ENCODE results near the gene CHAF1A.

CHAF1A gene

GRCh38 chr19:4401769-4402170 is 670 bp upstream of the CHAF1A start:
- DNase-seq (ENCODE audit: low read depth, low spot score) = no peak

GRCh38 chr19:4403005-4403761 is 743 bp downstream of the CHAF1A start:
- DNase-seq (ENCODE audit: low read depth, low spot score) = no peak

- DNase-seq (ENCODE audit: low read depth, low spot score) = no peak
Observed at GRCh38 chr19:4405977-4406376, 3.5 kb downstream of the CHAF1A start.

- no peak for DNase-seq (ENCODE audit: low read depth, low spot score)
Observed at GRCh38 chr19:4406626-4407025, 4.2 kb downstream of the CHAF1A start.

- no peak for DNase-seq (ENCODE audit: low read depth, low spot score)
Observed at GRCh38 chr19:4409123-4409933, 6.9 kb downstream of the CHAF1A start.

GRCh38 chr19:4413588-4413987 is 11.1 kb downstream of the CHAF1A start:
- DNase-seq (ENCODE audit: low read depth, low spot score) = no peak

GRCh38 chr19:4414144-4414799 is 11.8 kb downstream of the CHAF1A start:
- no peak for DNase-seq (ENCODE audit: low read depth, low spot score)

GRCh38 chr19:4414800-4415321 is 12.4 kb downstream of the CHAF1A start:
- no peak for DNase-seq (ENCODE audit: low read depth, low spot score)

- no peak for DNase-seq (ENCODE audit: low read depth, low spot score)
Observed at GRCh38 chr19:4415352-4415751, 12.9 kb downstream of the CHAF1A start.

GRCh38 chr19:4416268-4416667 is 13.8 kb downstream of the CHAF1A start:
- DNase-seq (ENCODE audit: low read depth, low spot score) = no peak

GRCh38 chr19:4423416-4424126 is 21.1 kb downstream of the CHAF1A start:
- no peak for DNase-seq (ENCODE audit: low read depth, low spot score)

GRCh38 chr19:4425537-4425936 is 23.1 kb downstream of the CHAF1A start:
- no peak for DNase-seq (ENCODE audit: low read depth, low spot score)

- no peak for DNase-seq (ENCODE audit: low read depth, low spot score)
Observed at GRCh38 chr19:4428326-4428975, 26.0 kb downstream of the CHAF1A start.

GRCh38 chr19:4429256-4429655 is 26.8 kb downstream of the CHAF1A start:
- no peak for DNase-seq (ENCODE audit: low read depth, low spot score)

GRCh38 chr19:4429771-4430171 is 27.3 kb downstream of the CHAF1A start:
- no peak for DNase-seq (ENCODE audit: low read depth, low spot score)

- no peak for DNase-seq (ENCODE audit: low read depth, low spot score)
Observed at GRCh38 chr19:4430760-4431159, 28.3 kb downstream of the CHAF1A start.

- DNase-seq (ENCODE audit: low read depth, low spot score) = no peak
Observed at GRCh38 chr19:4431296-4431695, 28.9 kb downstream of the CHAF1A start.

GRCh38 chr19:4431808-4432674 is 29.6 kb downstream of the CHAF1A start:
- DNase-seq (ENCODE audit: low read depth, low spot score) = no peak

- no peak for DNase-seq (ENCODE audit: low read depth, low spot score)
Observed at GRCh38 chr19:4432918-4433506, 30.6 kb downstream of the CHAF1A start.

- DNase-seq (ENCODE audit: low read depth, low spot score) = no peak
Observed at GRCh38 chr19:4434391-4434790, 32.0 kb downstream of the CHAF1A start.
